GM13976 (cell line): ENCODE results near the gene HSFX3.
"Not testable (repeated sequence)": the region's sequence is repeated elsewhere in the genome, so short reads cannot be mapped to it uniquely, and the experiment has no call there.

Source experiments
- DNase-seq: peaks from one replicate; pipeline ENCODE4 v3.0.0; 2012; ENCODE audit warnings: low spot score
- in situ Hi-C: fragments of 300-500 bp; cut with MboI; formaldehyde crosslinking; loops from one replicate; pipeline ENCODE4 v1.12.0; 2022; ENCODE audit warnings: low sequenced_read_pairs, mixed read lengths, inconsistent platforms; ENCODE audit not compliant: unreplicated experiment
- TF ChIP-seq, protein P1 (sequence below): IDR thresholded peaks from 2 replicates; pipeline ENCODE4 v1.5.1; 2012; ENCODE audit warnings: borderline replicate concordance, mild to moderate bottlenecking; ENCODE audit not compliant: insufficient read depth; ENCODE audit errors: extremely low read depth, missing control alignments, control extremely low read depth

Gene HSFX3

DNA sequence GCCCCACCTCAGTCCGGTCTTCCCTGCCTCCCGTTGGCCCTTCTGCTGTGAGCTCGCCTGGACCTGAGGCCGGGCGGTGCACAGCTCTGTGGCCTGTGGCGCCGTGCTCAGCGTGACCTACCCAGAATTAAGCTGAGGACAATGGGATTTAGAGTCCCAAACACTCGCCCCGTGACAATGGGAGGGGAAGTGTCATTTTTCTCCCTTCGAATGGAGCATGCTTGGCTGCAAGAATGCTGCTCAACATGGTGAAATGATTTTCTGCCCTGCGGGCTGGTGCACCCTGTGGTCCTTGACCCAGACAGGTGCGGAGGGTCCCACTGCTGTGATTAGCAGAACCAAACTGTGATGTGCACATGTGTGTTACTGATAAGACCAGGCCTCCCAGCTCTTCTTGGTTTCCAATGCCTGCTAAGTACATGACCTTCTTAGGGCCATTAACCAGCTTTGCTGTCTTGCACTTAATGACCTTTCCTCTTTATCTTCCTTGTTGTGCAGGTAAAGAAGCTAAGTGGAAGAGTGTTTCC is 8.1 kb downstream of the HSFX3 start:
- DNase-seq = no peak
- in situ Hi-C loops = no loop called here
- TF ChIP-seq, protein P1, sequence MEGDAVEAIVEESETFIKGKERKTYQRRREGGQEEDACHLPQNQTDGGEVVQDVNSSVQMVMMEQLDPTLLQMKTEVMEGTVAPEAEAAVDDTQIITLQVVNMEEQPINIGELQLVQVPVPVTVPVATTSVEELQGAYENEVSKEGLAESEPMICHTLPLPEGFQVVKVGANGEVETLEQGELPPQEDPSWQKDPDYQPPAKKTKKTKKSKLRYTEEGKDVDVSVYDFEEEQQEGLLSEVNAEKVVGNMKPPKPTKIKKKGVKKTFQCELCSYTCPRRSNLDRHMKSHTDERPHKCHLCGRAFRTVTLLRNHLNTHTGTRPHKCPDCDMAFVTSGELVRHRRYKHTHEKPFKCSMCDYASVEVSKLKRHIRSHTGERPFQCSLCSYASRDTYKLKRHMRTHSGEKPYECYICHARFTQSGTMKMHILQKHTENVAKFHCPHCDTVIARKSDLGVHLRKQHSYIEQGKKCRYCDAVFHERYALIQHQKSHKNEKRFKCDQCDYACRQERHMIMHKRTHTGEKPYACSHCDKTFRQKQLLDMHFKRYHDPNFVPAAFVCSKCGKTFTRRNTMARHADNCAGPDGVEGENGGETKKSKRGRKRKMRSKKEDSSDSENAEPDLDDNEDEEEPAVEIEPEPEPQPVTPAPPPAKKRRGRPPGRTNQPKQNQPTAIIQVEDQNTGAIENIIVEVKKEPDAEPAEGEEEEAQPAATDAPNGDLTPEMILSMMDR = no peak

DNA sequence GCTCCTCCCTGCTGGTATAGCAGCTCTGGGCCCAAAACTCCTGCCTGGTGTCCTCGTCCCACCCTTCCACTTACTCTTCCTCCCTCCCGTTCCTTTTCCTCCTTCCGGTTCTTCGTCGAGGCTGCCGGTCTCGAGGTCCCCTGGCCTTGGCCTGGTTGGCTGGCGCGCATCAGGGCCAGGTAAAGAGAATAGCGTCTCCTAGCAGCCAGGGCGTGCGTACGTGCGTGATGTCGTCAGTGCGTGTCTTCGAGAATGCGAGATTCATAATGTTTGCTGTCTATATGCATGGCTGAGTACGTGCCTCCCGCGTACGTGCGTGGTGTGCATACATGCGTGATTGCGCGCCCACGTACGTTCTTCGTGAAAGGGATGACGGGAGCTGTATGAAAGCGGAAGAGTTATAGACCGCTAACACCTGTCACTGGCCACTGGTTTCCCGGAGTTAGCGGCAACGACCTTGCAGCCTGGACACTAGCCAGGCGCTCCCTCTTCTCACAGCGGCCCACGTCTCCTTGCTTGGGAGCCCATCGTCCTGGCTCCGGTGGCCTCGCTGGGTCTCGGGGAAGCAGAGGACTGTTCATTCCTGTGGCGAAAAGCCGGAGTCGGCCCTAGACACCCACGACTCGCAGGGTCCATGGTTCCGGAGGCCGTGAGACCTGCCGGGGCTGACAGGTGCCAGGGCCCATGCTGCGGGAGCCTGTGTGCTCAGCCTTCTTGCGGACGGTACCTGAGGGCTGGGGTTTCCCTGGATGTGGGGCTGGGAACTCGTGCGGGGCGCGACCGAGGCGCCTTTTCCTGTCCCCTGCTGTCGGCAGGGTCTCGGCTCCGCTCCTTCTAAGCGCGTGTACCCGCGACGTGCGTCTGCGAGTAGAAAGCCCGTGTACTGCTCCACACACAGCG is 8.9 kb downstream of the HSFX3 start, which contains the start of gene EOLA1:
EOLA1 (plus strand) TSS at position 392 of the 900 bp plus-strand sequence. CDS start 4,619 bp downstream, outside the sequence.
- in situ Hi-C loops = no loop called here
- DNase-seq = peak; percentile 74
- TF ChIP-seq, protein P1 = no peak

DNA sequence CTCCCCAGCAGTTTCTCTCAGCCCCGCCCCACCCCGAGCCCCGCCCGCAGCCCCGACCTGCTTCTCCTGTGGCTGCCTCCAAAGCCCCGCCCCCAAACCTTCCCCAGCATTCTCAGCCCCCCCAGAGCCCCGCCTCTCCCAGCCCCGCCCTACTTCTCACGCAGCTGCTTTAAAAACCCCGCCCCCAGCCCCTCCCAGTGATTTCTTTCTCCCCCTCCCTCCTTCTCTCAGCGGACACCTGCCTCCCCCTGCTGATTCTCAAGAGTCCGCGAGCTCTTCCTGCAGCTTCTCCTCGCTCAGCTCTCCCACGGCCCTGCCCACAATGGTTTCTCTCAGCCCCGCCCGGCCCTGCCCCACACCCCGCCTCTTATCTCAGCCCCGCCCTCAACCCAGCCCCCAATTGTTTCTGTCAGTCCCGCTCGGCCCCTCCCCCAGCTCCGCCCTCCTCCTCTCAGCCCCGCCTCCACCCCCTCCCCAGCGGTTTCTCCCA is 9.5 kb downstream of the HSFX3 start:
- DNase-seq = peak; percentile 88
- in situ Hi-C loops = no loop called here

DNA sequence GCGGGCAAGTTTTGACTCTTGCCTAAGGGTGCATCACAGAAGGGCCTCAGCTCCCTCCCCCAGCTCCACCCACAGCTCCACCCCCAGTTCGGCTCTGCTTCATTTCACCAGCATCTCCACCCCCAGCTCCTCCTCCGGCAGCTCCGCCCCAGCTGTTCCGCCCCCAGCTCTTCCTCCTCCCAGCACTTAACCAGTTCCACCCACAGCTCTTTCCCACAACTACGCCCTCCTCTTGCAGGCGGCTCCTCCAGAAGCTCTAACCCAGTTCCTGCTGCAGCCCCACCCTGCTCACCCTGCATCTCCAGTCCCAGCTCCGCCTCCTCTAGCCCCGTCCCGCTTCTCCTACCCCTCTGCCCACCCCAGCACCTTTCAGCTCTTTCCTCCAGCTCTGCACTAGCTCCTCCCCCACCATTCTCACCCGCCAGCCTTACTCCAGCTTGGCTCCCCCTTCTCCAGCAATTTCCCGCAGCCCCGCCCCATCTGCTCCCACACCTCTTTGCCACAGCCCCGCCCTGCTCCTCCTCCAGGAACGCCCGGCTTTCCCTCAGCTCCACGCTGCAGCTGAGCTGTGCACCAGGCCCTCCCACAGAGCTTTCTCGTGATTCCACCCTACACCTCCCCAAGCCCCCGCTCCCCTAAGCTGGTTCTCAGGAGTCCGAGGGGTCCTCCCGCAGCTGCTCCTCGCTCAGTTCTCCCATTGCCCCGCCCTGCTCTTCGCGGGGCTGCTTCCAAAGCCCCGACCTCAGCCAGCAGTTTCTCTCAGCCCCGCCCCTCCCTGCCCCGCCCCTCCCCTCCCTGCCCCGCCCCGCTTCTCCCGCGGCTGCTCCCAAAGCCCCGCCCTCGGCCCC is 10.2 kb downstream of the HSFX3 start:
- in situ Hi-C loops = no loop called here
- peak; percentile 80 for DNase-seq

More for the DNA sequence above, 9.5 kb downstream of the HSFX3 start:
- TF ChIP-seq, protein P1 = no peak

DNA sequence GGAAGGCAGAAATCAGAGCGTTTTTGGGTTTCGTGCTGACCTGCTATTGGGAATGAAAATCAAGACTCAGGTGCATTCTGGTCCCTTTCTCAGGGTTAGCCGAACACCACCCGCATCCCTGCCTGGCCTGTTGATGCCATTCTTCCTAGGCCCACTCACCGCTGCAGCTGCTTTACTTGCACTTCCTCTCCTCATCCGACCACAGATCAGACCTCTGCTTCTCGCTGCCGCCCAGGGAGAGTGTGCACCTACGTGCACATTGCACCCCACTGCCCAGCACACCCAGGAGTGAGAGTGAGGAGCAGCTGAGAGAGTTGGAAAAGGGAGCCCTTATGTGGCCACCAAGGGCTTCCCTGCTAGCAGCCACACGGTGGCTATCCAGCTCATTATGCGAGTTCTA is 12.2 kb downstream of the HSFX3 start:
- in situ Hi-C loops, DNase-seq: not testable (repeated sequence)

More for the DNA sequence above, 10.2 kb downstream of the HSFX3 start:
- TF ChIP-seq, protein P1 = no peak

DNA sequence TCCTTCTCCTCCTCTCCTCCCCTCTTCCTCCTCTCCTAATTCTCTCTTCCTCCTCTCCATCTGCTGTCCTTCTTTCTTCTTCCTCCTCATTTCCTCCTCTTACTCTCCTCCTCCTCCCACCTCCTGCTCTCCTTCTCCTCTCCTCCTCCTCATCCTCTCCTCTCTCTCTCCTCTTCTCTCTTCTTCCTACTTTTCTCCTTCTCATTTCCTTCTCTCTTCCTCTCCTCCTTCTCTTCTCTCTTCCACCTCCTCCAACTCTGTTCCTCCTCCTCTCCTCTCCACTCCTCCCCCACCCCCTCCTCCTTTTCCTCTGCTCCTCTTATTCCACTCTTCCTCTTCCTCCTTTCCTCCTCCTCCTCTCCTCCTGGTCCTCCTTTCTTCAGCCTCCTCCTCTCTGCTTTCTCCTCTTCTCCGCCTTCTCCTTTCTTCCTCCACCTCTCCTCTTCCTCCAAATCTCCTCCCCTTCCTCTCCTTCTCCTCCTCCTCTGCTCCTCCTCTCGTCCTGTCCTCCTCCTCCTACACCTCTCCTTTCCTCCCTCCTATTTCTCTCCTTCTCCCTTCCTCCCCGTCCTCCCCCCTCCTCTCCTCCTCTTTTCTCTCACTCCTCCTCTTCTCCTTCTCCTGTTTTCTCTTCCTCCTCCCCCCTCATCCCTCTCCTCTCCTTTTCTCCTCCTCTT is 14.7 kb downstream of the HSFX3 start:
- in situ Hi-C loops, DNase-seq: not testable (repeated sequence)

DNA sequence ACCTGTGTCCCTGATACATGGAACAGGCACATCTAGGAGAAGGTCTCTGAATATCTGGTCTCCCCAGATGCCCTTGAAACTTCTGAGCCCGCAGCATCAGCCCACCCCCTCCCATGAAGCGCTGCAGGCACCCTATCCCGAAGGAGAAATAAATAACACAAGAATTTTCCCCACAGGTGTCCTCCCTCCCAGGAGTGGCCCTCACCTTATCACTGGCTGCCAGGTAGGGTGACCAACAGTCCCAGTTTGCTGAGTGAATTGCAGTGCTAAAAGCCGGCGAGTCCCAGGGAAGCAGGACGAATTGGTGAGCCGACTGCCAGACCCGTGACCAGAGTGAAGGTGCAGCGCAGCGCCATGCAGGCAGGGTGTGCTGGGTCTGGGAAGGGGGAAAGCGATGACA is 15.7 kb downstream of the HSFX3 start:
- DNase-seq, in situ Hi-C loops: not testable (repeated sequence)

DNA sequence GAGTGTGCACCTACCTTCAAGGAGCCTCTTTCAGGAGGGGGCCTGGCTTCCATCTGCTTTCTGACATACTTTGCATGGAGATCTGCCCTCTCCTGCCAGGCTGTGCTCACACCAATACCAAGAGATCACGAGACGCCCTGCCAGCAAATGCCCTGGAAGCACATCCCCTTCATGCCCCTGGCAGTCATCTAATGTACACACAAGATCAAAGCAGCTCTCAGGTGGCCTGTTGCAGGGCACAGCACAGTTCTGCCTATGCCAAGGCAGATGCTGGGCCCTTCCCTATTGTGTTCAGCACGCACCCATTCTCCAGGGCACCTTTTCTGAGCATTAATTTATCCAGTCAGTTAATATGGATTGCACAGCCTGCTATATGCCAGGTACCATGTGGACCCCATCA is 16.9 kb downstream of the HSFX3 start:
- in situ Hi-C loops, DNase-seq: not testable (repeated sequence)
